ENCODE data around the gene CRY2.

CRY2 gene

DNA sequence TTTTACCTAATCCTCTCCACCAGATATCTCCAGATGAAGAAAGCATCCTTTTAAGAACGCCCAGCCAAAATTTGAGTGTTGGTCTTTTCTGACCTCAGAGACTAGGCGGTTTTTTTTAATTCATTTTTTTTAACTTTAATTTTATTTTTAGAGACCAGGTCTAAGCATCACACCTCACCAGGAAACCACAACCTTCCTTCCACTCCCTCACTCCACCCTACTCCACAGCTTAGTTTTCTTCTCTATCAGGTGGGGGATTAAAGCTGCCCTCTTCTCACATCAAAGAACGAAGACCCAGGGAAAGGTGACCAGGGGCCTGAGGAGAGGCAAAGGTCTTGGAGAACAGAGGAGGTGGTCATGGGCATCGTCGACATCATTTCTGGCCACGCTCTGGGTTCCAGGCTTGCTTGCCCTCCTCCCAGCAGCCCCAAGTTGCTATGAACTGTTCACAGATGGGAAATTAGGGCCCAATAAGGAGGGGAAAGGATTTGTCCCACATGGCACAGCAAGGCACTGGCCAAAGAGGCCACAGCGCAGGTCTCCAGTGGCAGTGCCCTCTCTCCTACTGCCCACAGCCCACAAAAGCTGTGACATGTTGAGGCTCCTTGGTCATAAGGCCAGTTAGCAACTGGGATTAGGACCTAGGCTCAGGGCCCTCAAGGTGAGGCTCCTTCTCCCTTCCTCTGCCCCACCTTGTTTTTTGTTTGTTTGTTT, 71.8 kb downstream of the CRY2 start:
- TF ChIP-seq, protein P1, sequence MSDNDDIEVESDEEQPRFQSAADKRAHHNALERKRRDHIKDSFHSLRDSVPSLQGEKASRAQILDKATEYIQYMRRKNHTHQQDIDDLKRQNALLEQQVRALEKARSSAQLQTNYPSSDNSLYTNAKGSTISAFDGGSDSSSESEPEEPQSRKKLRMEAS (IDR thresholded peaks at IDR 0.05; ENCODE audit: low read depth, low read length) = no peak
- TF ChIP-seq MYC (IDR thresholded peaks at IDR 0.05; ENCODE audit: low read depth, low read length) (no peak), POLR2A (IDR thresholded peaks at IDR 0.05; ENCODE audit: extremely low read depth, insufficient read length) (no peak), CTCF (IDR thresholded peaks at IDR 0.05; ENCODE audit: low read depth, low read length) (no peak)
- no peak for DNase-seq (ENCODE audit: low read depth)
- H3K4me3 ChIP-seq (ENCODE audit: low read depth, low read length) = peak overlapping the region; percentile 90

DNA sequence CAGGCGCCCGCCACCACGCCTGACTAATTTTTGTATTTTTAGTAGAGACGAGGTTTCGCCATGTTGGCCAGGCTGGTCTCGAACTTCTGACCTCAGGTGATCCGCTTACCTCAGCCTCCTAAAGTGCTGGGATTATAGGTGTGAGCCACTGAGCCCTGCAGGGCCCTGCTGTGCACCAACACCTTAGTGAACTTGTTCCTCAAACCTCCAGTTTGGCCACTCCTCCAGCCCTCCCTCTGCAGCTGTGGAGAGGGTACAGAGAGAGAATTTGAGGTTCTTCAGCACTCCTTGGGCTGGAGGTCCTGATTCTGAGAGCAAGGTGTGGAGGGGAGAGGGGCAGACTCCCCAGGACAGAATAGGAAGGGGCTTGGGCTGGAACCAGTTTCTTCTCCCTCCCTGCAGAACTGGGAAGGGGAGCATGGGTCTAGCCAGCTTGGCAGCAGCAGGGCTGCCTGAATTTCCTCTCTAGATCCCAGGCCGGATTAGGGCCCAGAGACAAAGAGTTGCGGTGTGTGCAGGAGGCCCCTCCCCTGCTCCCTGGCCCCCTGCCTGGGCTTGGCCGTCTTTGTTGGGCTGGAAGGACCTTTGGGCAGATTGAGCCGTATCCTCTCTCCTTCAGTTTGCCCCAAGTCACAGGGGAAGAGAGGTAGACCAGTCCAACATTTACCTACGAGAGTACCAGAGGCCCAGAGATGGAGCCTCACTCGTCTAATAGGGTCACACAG, 72.7 kb downstream of the CRY2 start:
- no peak overlapping the region for H3K4me3 ChIP-seq (ENCODE audit: low read depth, low read length)
- TF ChIP-seq CTCF (IDR thresholded peaks at IDR 0.05; ENCODE audit: low read depth, low read length) (no peak), MYC (IDR thresholded peaks at IDR 0.05; ENCODE audit: low read depth, low read length) (no peak)
- TF ChIP-seq, protein P1 (IDR thresholded peaks at IDR 0.05; ENCODE audit: low read depth, low read length) = no peak
- DNase-seq (ENCODE audit: low read depth) = no peak

DNA sequence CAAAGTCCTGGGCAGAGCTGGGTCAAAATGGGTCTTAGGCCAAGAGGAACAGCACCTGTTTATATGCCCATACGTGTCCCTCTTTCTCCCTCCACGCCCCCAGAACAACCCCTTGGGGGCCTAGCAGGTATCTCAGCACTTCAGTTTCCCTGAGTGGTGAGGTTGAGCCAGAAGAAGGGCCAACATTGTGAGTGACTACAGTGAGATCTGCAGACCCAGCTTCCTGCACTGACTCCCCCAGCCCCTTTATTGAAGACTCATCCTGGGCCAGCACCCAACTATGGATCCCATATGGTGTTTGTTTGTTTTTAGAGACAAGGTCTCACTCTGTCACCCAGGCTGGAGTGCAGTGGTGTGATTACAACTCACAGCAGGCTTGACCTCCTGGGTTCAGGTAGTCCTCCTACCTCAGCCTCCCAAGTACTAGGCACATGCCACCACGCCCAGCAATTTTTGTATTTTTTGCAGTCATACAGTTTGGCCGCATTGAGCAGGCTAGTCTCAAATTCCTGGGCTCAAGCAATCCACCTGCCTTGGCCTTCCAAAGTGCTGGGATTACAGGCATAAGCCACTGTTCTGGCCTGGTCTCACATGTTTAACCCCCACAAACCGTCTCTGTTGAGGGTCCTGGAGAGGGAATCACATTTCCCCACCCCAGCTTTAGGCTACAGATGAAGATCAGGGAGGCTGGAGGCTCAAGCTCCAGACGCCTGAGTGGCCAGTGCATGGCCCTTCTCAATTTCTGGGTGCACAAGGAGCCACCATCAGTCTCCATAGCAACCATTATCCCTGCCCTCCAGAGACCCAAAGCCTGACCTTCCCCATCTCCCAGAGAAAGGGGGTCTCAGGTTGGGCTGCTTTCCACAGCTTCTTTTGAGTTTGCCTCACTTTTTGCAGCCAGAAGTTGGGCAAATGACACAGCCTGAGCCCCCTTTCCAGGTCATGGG, 73.5 kb downstream of the CRY2 start:
- no peak overlapping the region for H3K4me3 ChIP-seq (ENCODE audit: low read depth, low read length)
- no peak for DNase-seq (ENCODE audit: low read depth)
- TF ChIP-seq, protein P1 (IDR thresholded peaks at IDR 0.05; ENCODE audit: low read depth, low read length) = no peak
- no peak for TF ChIP-seq CTCF (IDR thresholded peaks at IDR 0.05; ENCODE audit: low read depth, low read length)

DNA sequence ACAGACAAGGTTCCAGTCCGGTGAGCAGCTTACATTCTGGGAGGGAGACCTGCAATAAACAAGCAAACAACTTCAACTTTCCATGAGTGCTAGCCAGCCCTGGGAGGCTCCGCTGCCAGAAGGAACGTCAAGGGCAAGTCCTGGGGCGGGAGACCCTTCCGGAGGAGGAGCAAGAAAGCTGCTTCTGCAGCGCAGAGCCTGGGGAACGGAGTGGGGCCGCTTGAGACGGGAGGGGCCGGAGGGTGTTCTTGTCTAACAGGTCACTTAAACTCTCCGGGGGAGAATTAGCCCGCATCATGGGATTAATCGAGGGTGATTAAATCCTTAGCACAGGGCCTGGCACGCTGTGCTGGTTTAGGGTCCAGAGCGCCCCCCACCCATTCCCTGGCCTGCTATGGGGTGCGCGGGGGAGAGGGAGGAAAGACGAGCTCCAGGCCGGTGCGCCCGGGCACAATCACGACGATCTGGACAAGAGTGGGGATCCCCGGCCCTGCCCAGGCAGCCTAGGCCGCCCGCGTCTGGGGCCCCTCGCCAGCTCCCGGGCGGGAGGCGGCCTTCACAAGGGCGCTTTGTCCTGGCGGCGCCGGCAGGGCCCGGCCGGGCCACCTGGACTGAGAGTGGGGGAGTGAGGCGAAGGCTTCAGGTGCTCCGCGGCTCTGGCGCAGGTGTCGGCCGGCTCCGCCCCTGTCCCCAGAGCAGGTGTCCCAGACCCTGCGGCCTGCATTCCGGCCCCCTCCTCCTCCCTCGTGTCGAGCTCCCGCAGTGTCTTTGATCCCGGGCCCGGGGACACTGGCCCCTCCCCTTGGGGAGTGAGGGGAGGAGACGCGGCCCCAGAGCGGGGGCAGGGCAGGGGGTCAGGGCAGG, 74.5 kb downstream of the CRY2 start:
- H3K4me3 ChIP-seq (ENCODE audit: low read depth, low read length) = no peak overlapping the region
- no peak for DNase-seq (ENCODE audit: low read depth)
- TF ChIP-seq CTCF (IDR thresholded peaks at IDR 0.05; ENCODE audit: low read depth, low read length) (no peak), MYC (IDR thresholded peaks at IDR 0.05; ENCODE audit: low read depth, low read length) (no peak), POLR2A (IDR thresholded peaks at IDR 0.05; ENCODE audit: extremely low read depth, insufficient read length) (no peak)
- TF ChIP-seq, protein P1 (IDR thresholded peaks at IDR 0.05; ENCODE audit: low read depth, low read length) = no peak
